Measurements from ENCODE around the gene TRAPPC10. TPM values are rescaled to one million over a fixed set of nuclear protein-coding genes. Genes with fewer than 3 reads are reported as not detected.

Gene TRAPPC10
- total and polyA plus RNA-seq, 2 of the 8 experiments (the other 6 are each of a cell fraction or from before 2014, with no cell fraction given), result 18.5 to 29.8 TPM

DNA sequence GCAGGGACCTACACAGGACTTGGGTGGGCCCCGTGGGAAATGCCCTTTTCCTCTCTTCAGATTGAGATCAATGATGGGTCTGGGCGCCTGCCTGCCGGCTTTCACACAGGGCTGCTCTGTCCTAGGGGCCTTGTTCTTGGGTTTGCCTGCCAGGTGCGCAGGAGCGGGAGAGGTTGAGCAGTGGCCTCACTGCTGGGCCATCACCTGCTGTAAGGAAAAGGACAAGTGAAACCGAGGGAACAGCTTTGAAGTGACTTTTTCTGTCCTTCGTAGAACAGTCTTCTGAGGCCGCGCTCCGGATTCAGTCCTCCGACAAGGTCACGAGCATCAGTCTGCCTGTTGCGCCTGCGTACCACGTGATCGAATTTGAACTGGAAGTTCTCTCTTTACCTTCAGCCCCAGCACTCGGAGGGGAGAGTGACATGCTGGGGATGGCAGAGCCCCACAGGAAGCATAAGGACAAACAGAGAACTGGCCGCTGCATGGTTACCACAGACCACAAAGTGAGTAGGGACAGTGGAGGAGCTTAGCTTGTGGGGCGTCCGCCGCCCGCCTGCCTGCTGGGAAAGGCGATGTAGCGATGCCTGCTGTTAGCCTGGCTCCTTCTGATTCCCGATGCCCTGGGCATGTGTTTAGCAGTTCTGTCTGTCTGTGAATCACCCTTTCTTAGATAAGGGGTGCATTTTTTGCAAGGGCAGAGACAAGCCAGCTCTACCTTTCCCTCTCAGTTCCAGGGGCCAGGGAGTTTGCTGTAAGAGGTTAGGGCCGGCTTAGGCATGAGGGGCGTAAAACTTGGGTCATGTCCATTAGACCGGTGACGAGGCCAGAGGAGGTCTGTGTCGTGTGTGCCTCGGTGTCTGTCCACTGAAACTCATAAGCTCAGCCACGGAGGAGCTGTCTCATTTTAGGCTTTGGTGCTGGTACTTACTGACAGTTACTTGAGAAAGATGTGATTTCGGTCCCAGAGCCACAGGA is 75.6 kb downstream of the TRAPPC10 start (continued):
- TF ChIP-seq GABPA (IDR thresholded peaks at IDR 0.05; ENCODE audit: borderline replicate concordance, insufficient read depth, low read length) (no peak), MAFK (IDR thresholded peaks at IDR 0.05; ENCODE audit: low read depth, low read length) (no peak)
